Osteoblast (primary cell): ENCODE results near the gene NUDT3. TPM values are rescaled to one million over a fixed set of nuclear protein-coding genes. Genes with fewer than 3 reads are reported as not detected.

Experiments used
- DNase-seq: peaks from one replicate; pipeline ENCODE4 v3.0.0; 2011; ENCODE audit warnings: low spot score, mixed read lengths; ENCODE audit not compliant: insufficient read length; ENCODE audit errors: missing footprints
- H2AFZ ChIP-seq: 2 replicates; pipeline ENCODE4 v1.6.0; 2011; ENCODE audit warnings: mild to moderate bottlenecking, low read length
- H3K27ac ChIP-seq: 2 replicates; pipeline ENCODE4 v1.5.1; 2011; ENCODE audit warnings: mild to moderate bottlenecking, low read depth, low read length, moderate library complexity
- H3K27me3 ChIP-seq: 2 replicates; pipeline ENCODE4 v1.6.0; 2012; ENCODE audit warnings: mild to moderate bottlenecking, control low read depth, inconsistent platforms, low read length, moderate library complexity; ENCODE audit not compliant: insufficient read depth
- H3K36me3 ChIP-seq: 2 replicates; pipeline ENCODE4 v1.5.1; 2011; ENCODE audit warnings: mild to moderate bottlenecking, low read length, control low read depth, moderate library complexity; ENCODE audit not compliant: insufficient read depth
- H3K4me1 ChIP-seq: 2 replicates; pipeline ENCODE4 v1.5.1; 2011; ENCODE audit warnings: mild to moderate bottlenecking, low read length, control low read depth, moderate library complexity; ENCODE audit not compliant: insufficient read depth
- H3K4me2 ChIP-seq: 2 replicates; pipeline ENCODE4 v1.6.0; 2011; ENCODE audit warnings: mild to moderate bottlenecking, low read length; ENCODE audit not compliant: insufficient read depth
- H3K4me3 ChIP-seq: fragments of 200-600 bp; sonication (generic); 3 replicates; pipeline ENCODE4 v1.5.1; 2012; ENCODE audit warnings: mild to moderate bottlenecking, low read length, inconsistent platforms; ENCODE audit not compliant: insufficient read depth
- H3K79me2 ChIP-seq: 2 replicates; pipeline ENCODE4 v1.6.0; 2012; ENCODE audit warnings: mild to moderate bottlenecking, low read length, control low read depth, inconsistent platforms; ENCODE audit not compliant: insufficient read depth
- H3K9me3 ChIP-seq: 2 replicates; pipeline ENCODE4 v1.5.1; 2011; ENCODE audit warnings: low read depth, low read length, control low read depth
- H4K20me1 ChIP-seq: 2 replicates; pipeline ENCODE4 v1.6.0; 2012; ENCODE audit warnings: mild to moderate bottlenecking, low read length, control low read depth; ENCODE audit not compliant: insufficient read depth
- total RNA-seq: library from RNA; depleted of rRNA; stranded (reverse); fragments of >200 nt; gene quantifications from 2 replicates; pipeline ENCODE4 v1.2.3, GENCODE V29; 2012
- TF ChIP-seq, protein P1 (sequence below): IDR thresholded peaks from 2 replicates; pipeline ENCODE4 v1.5.1; 2011; ENCODE audit warnings: mild to moderate bottlenecking, low read depth, low read length, moderate library complexity; ENCODE audit errors: extremely low read depth

NUDT3 gene
- total RNA-seq, 1 donor = 37.6 TPM

DNA sequence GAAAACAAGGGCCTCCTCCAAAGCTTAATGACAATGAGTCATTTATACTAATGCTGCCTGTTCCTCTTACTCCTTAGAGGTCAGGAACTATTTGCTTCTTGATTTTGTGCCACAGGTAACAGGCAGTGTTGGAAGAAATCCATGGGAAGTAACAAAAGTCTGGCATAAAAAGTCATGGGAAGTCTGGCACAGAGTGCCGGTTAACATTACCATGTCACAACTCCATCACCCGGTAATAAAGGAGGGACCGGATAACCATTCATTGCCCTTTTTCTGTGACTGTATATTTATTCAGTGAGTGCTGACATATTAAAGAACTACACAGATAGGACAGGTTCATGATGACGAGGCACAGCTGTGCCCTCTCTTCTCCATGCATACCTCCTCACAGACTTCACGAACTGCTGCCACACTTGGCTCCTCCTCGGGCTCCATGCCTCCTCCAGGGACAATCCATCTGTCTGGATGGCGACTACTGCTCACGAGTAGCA is 50.9 kb downstream of the NUDT3 start:
- Histone ChIP-seq H3K27ac (no peak overlapping the region), H3K4me3 (no peak overlapping the region), H3K9me3 (no peaks in the 10 kb centered on the region), H3K79me2 (peaks cover 86% of the 10 kb centered on the region), H2AFZ (no peak overlapping the region), H4K20me1 (peaks cover 46% of the 10 kb centered on the region), H3K4me2 (no peak overlapping the region), H3K27me3 (no peaks in the 10 kb centered on the region), H3K36me3 (peaks cover 6% of the 10 kb centered on the region), H3K4me1 (peaks cover 10% of the 10 kb centered on the region)
- TF ChIP-seq, protein P1, sequence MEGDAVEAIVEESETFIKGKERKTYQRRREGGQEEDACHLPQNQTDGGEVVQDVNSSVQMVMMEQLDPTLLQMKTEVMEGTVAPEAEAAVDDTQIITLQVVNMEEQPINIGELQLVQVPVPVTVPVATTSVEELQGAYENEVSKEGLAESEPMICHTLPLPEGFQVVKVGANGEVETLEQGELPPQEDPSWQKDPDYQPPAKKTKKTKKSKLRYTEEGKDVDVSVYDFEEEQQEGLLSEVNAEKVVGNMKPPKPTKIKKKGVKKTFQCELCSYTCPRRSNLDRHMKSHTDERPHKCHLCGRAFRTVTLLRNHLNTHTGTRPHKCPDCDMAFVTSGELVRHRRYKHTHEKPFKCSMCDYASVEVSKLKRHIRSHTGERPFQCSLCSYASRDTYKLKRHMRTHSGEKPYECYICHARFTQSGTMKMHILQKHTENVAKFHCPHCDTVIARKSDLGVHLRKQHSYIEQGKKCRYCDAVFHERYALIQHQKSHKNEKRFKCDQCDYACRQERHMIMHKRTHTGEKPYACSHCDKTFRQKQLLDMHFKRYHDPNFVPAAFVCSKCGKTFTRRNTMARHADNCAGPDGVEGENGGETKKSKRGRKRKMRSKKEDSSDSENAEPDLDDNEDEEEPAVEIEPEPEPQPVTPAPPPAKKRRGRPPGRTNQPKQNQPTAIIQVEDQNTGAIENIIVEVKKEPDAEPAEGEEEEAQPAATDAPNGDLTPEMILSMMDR = no peak
- DNase-seq = peak; percentile 73

DNA sequence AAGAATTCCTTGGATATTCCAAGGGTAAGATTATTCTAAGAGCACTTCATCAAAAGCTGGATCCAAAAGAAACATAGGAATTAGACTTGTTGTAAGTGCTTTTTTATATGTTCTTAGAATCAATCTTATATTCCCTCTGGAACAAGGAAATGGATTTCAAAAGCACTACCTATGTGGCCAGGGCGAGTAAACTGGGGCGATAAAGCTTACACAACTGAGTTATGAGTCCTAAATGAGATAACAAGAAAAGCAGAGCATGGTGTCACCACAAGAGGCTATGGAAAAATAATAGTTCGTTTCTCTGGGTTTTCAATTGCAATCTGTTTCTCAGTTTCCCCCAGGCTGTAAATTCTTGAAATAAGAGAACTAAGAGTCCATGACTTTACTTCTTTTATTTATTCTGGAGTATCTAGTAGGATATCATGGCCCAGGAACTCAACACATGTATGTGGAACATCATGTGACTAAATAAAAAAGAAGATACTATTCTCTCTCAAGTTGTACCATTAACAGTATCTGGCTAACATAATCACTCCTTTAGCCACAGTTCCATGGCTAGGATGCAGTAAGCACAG is 51.5 kb downstream of the NUDT3 start:
- no peak overlapping the region for H3K4me2 ChIP-seq
- no peak for DNase-seq
- peaks cover 45% of the 10 kb centered on the region for H4K20me1 ChIP-seq
- H3K36me3 ChIP-seq = peaks cover 6% of the 10 kb centered on the region
- H3K27ac ChIP-seq = no peak overlapping the region
- TF ChIP-seq, protein P1 = no peak
- H3K27me3 ChIP-seq = no peaks in the 10 kb centered on the region
- H3K4me3 ChIP-seq = no peak overlapping the region
- H2AFZ ChIP-seq = no peak overlapping the region
- peaks cover 81% of the 10 kb centered on the region for H3K79me2 ChIP-seq
- H3K9me3 ChIP-seq = no peaks in the 10 kb centered on the region
- peaks cover 10% of the 10 kb centered on the region for H3K4me1 ChIP-seq

DNA sequence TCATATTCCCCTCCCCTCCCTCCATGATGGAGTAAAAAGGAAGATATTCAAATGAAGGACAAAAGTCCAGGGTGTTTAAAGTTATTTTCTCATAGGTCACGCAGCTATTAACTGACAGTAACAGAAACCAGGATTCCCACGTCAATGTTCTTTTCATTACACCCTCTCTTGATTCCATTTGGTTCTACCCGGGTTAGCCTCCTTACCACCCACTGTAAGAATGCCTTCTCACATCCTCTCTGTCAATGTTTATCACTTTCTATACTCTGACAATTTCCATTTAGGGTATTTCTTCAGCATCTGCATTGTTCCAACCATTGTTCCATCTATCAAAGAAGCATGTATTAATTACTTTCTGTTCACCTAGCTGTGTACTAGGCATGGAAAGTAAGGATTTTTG is 52.1 kb downstream of the NUDT3 start:
- H3K27me3 ChIP-seq = no peaks in the 10 kb centered on the region
- no peak overlapping the region for H2AFZ ChIP-seq
- TF ChIP-seq, protein P1 = no peak
- no peak overlapping the region for H3K4me2 ChIP-seq
- DNase-seq = no peak
- no peaks in the 10 kb centered on the region for H3K9me3 ChIP-seq
- no peak overlapping the region for H3K27ac ChIP-seq
- peaks cover 10% of the 10 kb centered on the region for H3K4me1 ChIP-seq
- peaks cover 44% of the 10 kb centered on the region for H4K20me1 ChIP-seq
- no peak overlapping the region for H3K4me3 ChIP-seq
- peaks cover 77% of the 10 kb centered on the region for H3K79me2 ChIP-seq
- H3K36me3 ChIP-seq = peaks cover 6% of the 10 kb centered on the region

DNA sequence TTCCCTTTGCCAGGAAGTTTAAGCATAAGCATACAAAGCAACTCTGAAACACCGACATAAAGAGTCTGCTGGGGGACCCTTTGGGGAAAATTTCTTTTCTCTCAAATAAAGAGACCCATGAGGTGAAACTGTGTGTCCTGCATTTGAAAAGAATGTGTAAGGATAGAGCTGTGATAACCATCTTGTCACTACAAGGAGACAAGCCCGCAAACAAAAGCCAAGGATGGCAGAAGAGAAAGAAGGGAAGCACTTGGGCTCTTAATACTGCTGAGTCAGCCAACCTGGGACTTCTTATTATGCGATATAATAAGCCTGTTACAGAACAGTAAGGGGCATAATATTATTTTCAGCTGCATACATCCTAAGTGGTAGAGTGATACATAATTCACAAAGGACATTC is 52.5 kb downstream of the NUDT3 start:
- Histone ChIP-seq H3K4me3 (no peak overlapping the region), H4K20me1 (peaks cover 45% of the 10 kb centered on the region), H3K36me3 (peaks cover 6% of the 10 kb centered on the region), H3K27ac (no peak overlapping the region), H3K27me3 (no peaks in the 10 kb centered on the region), H2AFZ (no peak overlapping the region), H3K4me1 (peaks cover 12% of the 10 kb centered on the region), H3K4me2 (no peak overlapping the region), H3K9me3 (no peaks in the 10 kb centered on the region), H3K79me2 (peaks cover 74% of the 10 kb centered on the region)
- TF ChIP-seq, protein P1 = no peak
- DNase-seq = no peak
